NB4 (cell line): Measurements from ENCODE around the gene TBC1D21.

Experiments used
- POLR2A ChIP-seq: IDR thresholded peaks from 2 replicates; pipeline ENCODE4 v1.6.1; 2011; ENCODE audit warnings: mild to moderate bottlenecking; ENCODE audit not compliant: insufficient read length; ENCODE audit errors: extremely low read depth
- TF ChIP-seq, protein P1 (sequence below): IDR thresholded peaks from one replicate; pipeline ENCODE4 v1.5.1; 2012; ENCODE audit warnings: low read depth, low read length
- TF ChIP-seq, protein P2 (sequence below): IDR thresholded peaks from 2 replicates; pipeline ENCODE4 v1.6.1; 2011; ENCODE audit warnings: low read depth, low read length

DNA sequence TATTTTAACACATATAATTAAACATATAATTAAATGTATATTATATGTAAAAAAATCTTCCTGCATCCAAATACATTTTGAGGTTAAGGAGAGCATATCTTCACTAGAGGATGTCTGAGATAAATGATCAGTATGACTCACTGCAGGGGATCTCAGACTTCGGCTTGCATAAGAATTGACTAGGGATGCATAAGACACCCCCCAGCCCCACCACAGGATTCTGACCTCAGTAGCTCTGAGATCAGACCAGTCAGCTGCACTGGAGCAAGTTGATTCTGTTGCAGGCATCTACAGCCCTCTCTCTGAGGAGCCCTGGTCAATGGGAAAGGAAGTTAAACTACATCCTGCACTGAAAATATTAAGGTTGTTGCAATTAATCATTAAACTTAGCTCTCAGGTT, 29.0 kb upstream of the TBC1D21 start:
- TF ChIP-seq POLR2A: no peak
- TF ChIP-seq, protein P1, sequence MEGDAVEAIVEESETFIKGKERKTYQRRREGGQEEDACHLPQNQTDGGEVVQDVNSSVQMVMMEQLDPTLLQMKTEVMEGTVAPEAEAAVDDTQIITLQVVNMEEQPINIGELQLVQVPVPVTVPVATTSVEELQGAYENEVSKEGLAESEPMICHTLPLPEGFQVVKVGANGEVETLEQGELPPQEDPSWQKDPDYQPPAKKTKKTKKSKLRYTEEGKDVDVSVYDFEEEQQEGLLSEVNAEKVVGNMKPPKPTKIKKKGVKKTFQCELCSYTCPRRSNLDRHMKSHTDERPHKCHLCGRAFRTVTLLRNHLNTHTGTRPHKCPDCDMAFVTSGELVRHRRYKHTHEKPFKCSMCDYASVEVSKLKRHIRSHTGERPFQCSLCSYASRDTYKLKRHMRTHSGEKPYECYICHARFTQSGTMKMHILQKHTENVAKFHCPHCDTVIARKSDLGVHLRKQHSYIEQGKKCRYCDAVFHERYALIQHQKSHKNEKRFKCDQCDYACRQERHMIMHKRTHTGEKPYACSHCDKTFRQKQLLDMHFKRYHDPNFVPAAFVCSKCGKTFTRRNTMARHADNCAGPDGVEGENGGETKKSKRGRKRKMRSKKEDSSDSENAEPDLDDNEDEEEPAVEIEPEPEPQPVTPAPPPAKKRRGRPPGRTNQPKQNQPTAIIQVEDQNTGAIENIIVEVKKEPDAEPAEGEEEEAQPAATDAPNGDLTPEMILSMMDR: no peak
- TF ChIP-seq, protein P2, sequence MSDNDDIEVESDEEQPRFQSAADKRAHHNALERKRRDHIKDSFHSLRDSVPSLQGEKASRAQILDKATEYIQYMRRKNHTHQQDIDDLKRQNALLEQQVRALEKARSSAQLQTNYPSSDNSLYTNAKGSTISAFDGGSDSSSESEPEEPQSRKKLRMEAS: no peak
